Loucy (cell line): ENCODE measurements around the gene ITPKA.

Source experiments
- H2AFZ ChIP-seq: fragments of 200-600 bp; sonication (generic); 2 replicates; pipeline ENCODE4 v1.6.0; 2016; ENCODE audit warnings: antibody characterized with exemption, mild to moderate bottlenecking, low read length, moderate library complexity
- H3F3A ChIP-seq: fragments of 200-600 bp; 2 replicates; pipeline ENCODE4 v1.6.0; 2016; ENCODE audit warnings: antibody characterized with exemption, low read depth, mild to moderate bottlenecking
- H3K27me3 ChIP-seq: fragments of 200-600 bp; sonication (generic); 2 replicates; pipeline ENCODE4 v1.6.1; 2014; ENCODE audit warnings: low read length, mild to moderate bottlenecking; ENCODE audit not compliant: insufficient read depth, poor library complexity, severe bottlenecking
- H3K36me3 ChIP-seq: fragments of 200-600 bp; sonication (generic); 2 replicates; pipeline ENCODE4 v1.6.1; 2016; ENCODE audit warnings: low read length; ENCODE audit not compliant: insufficient read depth
- H3K4me1 ChIP-seq: fragments of 200-600 bp; sonication (generic); 2 replicates; pipeline ENCODE4 v1.5.1; 2014; ENCODE audit warnings: low read length, mild to moderate bottlenecking; ENCODE audit not compliant: insufficient read depth, poor library complexity, severe bottlenecking
- H3K4me2 ChIP-seq: fragments of 200-600 bp; sonication (generic); 2 replicates; pipeline ENCODE4 v1.6.0; 2014; ENCODE audit warnings: antibody characterized with exemption, low read length, low read depth, mild to moderate bottlenecking; ENCODE audit not compliant: poor library complexity, severe bottlenecking
- H3K4me3 ChIP-seq: fragments of 200-600 bp; sonication (generic); 2 replicates; pipeline ENCODE4 v1.5.1; 2014; ENCODE audit warnings: low read length, mild to moderate bottlenecking, mixed read lengths; ENCODE audit not compliant: poor library complexity, severe bottlenecking
- H3K79me2 ChIP-seq: fragments of 200-600 bp; sonication (generic); 2 replicates; pipeline ENCODE4 v1.6.1; 2014; ENCODE audit warnings: low read length; ENCODE audit not compliant: insufficient read depth
- H3K9ac ChIP-seq: fragments of 200-600 bp; sonication (generic); 2 replicates; pipeline ENCODE4 v1.6.0; 2014; ENCODE audit warnings: mild to moderate bottlenecking, low read depth, low read length, moderate library complexity; ENCODE audit not compliant: poor library complexity, severe bottlenecking
- H3K9me2 ChIP-seq: fragments of 200-600 bp; sonication (generic); replicated peaks from 2 replicates; pipeline ENCODE4 v1.6.1; 2016; ENCODE audit warnings: low read depth, low read length, mixed read lengths
- H3K9me3 ChIP-seq: fragments of 200-600 bp; sonication (generic); 2 replicates; pipeline ENCODE4 v1.6.1; 2014; ENCODE audit warnings: mild to moderate bottlenecking, antibody characterized with exemption, low read length, low read depth; ENCODE audit not compliant: insufficient read depth
- H4K20me1 ChIP-seq: fragments of 200-600 bp; sonication (generic); 2 replicates; pipeline ENCODE4 v1.6.0; 2014; ENCODE audit warnings: antibody characterized with exemption, low read length, mild to moderate bottlenecking; ENCODE audit not compliant: insufficient read depth, poor library complexity, severe bottlenecking
- CTCF ChIP-seq: fragments of 200-600 bp; sonication (generic); conservative IDR thresholded peaks from 2 replicates; pipeline ENCODE4 v1.5.1; 2014; ENCODE audit warnings: mild to moderate bottlenecking, antibody characterized with exemption, low read length
- EZH2phosphoT487 ChIP-seq: fragments of 200-600 bp; IDR thresholded peaks from 2 replicates; pipeline ENCODE4 v1.6.1; 2018; ENCODE audit warnings: antibody characterized with exemption, mild to moderate bottlenecking, moderate library complexity, borderline replicate concordance

ITPKA gene

GRCh38 chr15:41504751-41505492 lies 11.2 kb downstream of the ITPKA start:
- no peaks in the 10 kb centered on the region for H4K20me1 ChIP-seq
- peaks cover 9% of the 10 kb centered on the region for H3K4me1 ChIP-seq
- no peaks in the 10 kb centered on the region for H3K79me2 ChIP-seq
- H3K36me3 ChIP-seq, result no peaks in the 10 kb centered on the region
- no peaks in the 10 kb centered on the region for H3F3A ChIP-seq
- H3K9me3 ChIP-seq, result no peaks in the 10 kb centered on the region
- H3K4me2 ChIP-seq, result no peak overlapping the region
- no peaks in the 10 kb centered on the region for H3K9me2 ChIP-seq
- no peak overlapping the region for H3K9ac ChIP-seq
- H3K27me3 ChIP-seq, result no peaks in the 10 kb centered on the region
- no peak overlapping the region for H2AFZ ChIP-seq
- TF ChIP-seq CTCF (no peak), EZH2phosphoT487 (no peak)
- no peak overlapping the region for H3K4me3 ChIP-seq

- H3F3A ChIP-seq, result no peaks in the 10 kb centered on the region
- no peaks in the 10 kb centered on the region for H3K27me3 ChIP-seq
- H3K4me2 ChIP-seq, result no peak overlapping the region
- H3K9me2 ChIP-seq, result no peaks in the 10 kb centered on the region
- H3K9me3 ChIP-seq, result no peaks in the 10 kb centered on the region
- no peaks in the 10 kb centered on the region for H3K36me3 ChIP-seq
- no peak overlapping the region for H2AFZ ChIP-seq
- H4K20me1 ChIP-seq, result no peaks in the 10 kb centered on the region
- H3K4me3 ChIP-seq, result no peak overlapping the region
- peaks cover 9% of the 10 kb centered on the region for H3K4me1 ChIP-seq
- TF ChIP-seq CTCF (no peak), EZH2phosphoT487 (no peak)
- no peaks in the 10 kb centered on the region for H3K79me2 ChIP-seq
- H3K9ac ChIP-seq, result no peak overlapping the region
Observed at GRCh38 chr15:41505776-41506175, 12.1 kb downstream of the ITPKA start.

GRCh38 chr15:41506796-41507341 lies 13.2 kb downstream of the ITPKA start:
- no peaks in the 10 kb centered on the region for H3K79me2 ChIP-seq
- peaks cover 9% of the 10 kb centered on the region for H3K4me1 ChIP-seq
- H3K27me3 ChIP-seq, result no peaks in the 10 kb centered on the region
- H4K20me1 ChIP-seq, result no peaks in the 10 kb centered on the region
- no peak overlapping the region for H3K4me3 ChIP-seq
- no peak overlapping the region for H3K9ac ChIP-seq
- H3K9me2 ChIP-seq, result no peaks in the 10 kb centered on the region
- peak; percentile 29; the same call in 1 of the 2 replicates for TF ChIP-seq CTCF
- TF ChIP-seq EZH2phosphoT487, result no peak
- no peak overlapping the region for H3K4me2 ChIP-seq
- no peaks in the 10 kb centered on the region for H3K36me3 ChIP-seq
- H2AFZ ChIP-seq, result no peak overlapping the region
- no peaks in the 10 kb centered on the region for H3K9me3 ChIP-seq
- no peaks in the 10 kb centered on the region for H3F3A ChIP-seq
